ENCODE results near the gene RGS8. TPM values are rescaled to one million over a fixed set of nuclear protein-coding genes. Genes with fewer than 3 reads are reported as not detected.

Gene RGS8
- total RNA-seq, 2 experiments from 2014 or later = not detected

DNA sequence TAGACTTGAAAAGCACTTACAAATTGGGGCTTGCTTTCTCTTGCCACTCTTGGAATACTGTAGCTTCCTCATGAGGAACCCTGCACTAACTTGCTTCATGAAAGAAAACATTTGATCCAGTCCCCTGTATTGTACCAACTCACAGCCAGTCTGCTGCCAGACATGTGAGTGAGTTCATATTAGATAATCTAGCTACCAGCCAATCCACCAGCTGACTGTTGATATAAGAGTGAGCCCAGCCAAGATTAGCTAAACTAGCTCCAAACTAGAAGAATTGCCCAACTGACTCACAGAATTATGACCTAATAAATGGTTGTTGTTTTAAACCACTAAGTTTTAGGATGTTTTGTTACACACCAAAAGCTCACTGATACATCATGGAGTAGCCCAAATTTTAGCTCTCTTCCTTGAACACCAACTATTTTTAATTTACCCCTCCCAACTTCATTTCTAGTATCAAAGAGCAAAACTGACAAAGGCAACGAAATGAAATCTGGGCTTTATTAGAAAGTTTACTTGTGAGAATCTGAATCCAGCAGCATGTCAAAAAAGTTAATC is 6.6 kb upstream of the RGS8 start:
- no peak overlapping the region for H3K27ac Mint-ChIP-seq

DNA sequence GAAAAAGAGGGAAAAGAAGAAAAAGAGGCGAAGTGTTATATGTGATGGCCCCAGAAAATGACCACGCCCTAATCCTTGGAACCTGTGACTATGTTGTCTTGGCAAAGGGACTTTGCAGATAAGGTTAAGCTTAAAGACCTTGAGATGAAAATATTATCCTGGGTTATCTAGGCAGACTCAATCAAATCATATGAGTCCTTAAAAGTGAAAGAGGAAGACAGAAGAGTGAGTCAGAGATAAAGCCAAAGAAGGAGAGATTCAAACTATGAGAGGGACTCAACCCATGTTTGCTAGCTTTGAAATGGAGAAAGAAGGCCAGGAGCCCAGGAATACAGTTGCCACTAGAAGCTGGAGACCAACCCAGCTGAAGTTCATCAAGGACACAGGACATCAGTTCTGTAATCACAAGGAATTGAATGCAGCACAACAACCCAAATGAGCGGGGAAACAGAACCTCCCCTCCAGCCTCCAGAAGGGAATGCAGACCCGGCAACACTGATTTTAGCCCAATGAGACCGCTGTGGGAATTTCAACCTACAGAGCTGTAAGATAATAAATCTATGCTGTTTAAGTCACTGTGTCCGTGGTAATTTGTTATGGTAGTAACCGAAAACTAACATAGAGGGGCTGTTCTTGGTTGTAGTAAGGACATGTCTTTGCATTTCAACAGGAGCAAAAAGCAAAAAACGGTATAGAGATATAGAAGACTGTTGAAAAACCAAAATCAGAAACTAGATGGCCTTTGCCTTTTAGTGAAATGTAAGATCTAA is 4.2 kb upstream of the RGS8 start:
- TF ChIP-seq CTCF (IDR thresholded peaks at IDR 0.05) = no peak
- POLR2A ChIA-PET = no interaction called here

More for the DNA sequence above, 6.6 kb upstream of the RGS8 start:
- Mint-ChIP-seq H3K9me3 (no peaks in the 10 kb centered on the region), H3K36me3 (ENCODE audit: low read depth) (no peaks in the 10 kb centered on the region), H3K4me3 (no peak overlapping the region), H3K4me1 (ENCODE audit: low read depth) (no peaks in the 10 kb centered on the region), H3K27me3 (peaks cover 22% of the 10 kb centered on the region)
- H3K27me3 ChIP-seq (ENCODE audit: control insufficient read depth in 1 of 2, insufficient read depth in 2 of 2, low read length in 2 of 2) = no peaks in the 10 kb centered on the region
- H3K4me3 ChIP-seq (ENCODE audit: low read length) = no peak overlapping the region
- TF ChIP-seq CTCF (IDR thresholded peaks at IDR 0.05) = no peak
- no peak overlapping the region for H3K27ac ChIP-seq (ENCODE audit: low read depth in 1 of 2, low read length in 2 of 2)
- H3K4me1 ChIP-seq (ENCODE audit: insufficient read depth, low read length) = no peaks in the 10 kb centered on the region
- no peaks in the 10 kb centered on the region for H3K36me3 ChIP-seq (ENCODE audit: insufficient read depth, low read length)
- ChIA-PET POLR2A (no interaction called here), CTCF (interaction anchor here (0.9 to 1.3 kb wide), 3 partner anchors 8 to 95 kb away, joined by 3 to 5 read pairs (median 3); no protein-coding TSS in a partner anchor)
- intact Hi-C loops (cut with DNase I, micrococcal nuclease) = no loop called here
- ATAC-seq (ENCODE audit: poor library complexity) = no peak
- no peak for DNase-seq
- no peaks in the 10 kb centered on the region for H3K9me3 ChIP-seq (ENCODE audit: control insufficient read depth in 1 of 2, insufficient read depth in 1 of 2, low read length in 2 of 2)

DNA sequence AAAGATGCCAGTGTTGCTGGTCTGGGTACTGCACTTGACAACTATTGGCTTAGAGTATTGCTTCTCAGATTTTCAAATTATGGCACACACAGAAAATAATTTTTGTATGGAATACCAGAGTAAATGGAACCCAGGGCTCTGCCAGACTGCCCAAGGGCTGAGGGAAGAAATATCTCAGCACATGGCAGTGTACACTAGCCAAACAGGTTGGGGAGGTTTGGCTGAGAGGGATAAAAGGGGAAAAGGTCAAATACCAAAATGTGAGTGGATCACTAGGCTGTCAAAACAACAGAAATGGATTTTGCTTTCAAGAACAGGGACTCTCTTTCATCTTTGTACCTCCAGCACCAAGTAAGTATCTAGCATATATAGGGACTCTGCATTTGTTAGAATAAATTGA is 3.0 kb upstream of the RGS8 start:
- CTCF ChIA-PET = no interaction called here
- H3K4me1 ChIP-seq (ENCODE audit: insufficient read depth, low read length) = no peaks in the 10 kb centered on the region
- Mint-ChIP-seq H3K27me3 (peaks cover 36% of the 10 kb centered on the region), H3K9me3 (no peaks in the 10 kb centered on the region), H3K4me1 (ENCODE audit: low read depth) (no peaks in the 10 kb centered on the region), H3K36me3 (ENCODE audit: low read depth) (no peaks in the 10 kb centered on the region), H3K4me3 (no peak overlapping the region), H3K27ac (no peak overlapping the region)
- H3K27me3 ChIP-seq (ENCODE audit: control insufficient read depth in 1 of 2, insufficient read depth in 2 of 2, low read length in 2 of 2) = peaks cover 3 to 10% of the 10 kb centered on the region in 2 experiments
- no peak overlapping the region for H3K4me3 ChIP-seq (ENCODE audit: low read length)
- POLR2A ChIA-PET = no interaction called here
- no peaks in the 10 kb centered on the region for H3K36me3 ChIP-seq (ENCODE audit: insufficient read depth, low read length)
- intact Hi-C loops (cut with DNase I, micrococcal nuclease) = no loop called here
- DNase-seq (no peak), ATAC-seq (ENCODE audit: poor library complexity) (no peak)
- no peak overlapping the region for H3K27ac ChIP-seq (ENCODE audit: low read depth in 1 of 2, low read length in 2 of 2)
- TF ChIP-seq CTCF (IDR thresholded peaks at IDR 0.05) = no peak
- H3K9me3 ChIP-seq (ENCODE audit: control insufficient read depth in 1 of 2, insufficient read depth in 1 of 2, low read length in 2 of 2) = no peaks in the 10 kb centered on the region

More for the DNA sequence above, 4.2 kb upstream of the RGS8 start:
- no peaks in the 10 kb centered on the region for H3K9me3 ChIP-seq (ENCODE audit: control insufficient read depth in 1 of 2, insufficient read depth in 1 of 2, low read length in 2 of 2)
- DNase-seq (no peak), ATAC-seq (ENCODE audit: poor library complexity) (no peak)
- CTCF ChIA-PET = interaction anchor here (1.1 kb wide), 1 partner anchor 18 kb away, joined by 3 read pairs; no protein-coding TSS in a partner anchor
- no peak overlapping the region for H3K27ac ChIP-seq (ENCODE audit: low read depth in 1 of 2, low read length in 2 of 2)
- no peak overlapping the region for H3K27ac Mint-ChIP-seq
- H3K4me1 ChIP-seq (ENCODE audit: insufficient read depth, low read length) = no peaks in the 10 kb centered on the region
- no peaks in the 10 kb centered on the region for H3K36me3 ChIP-seq (ENCODE audit: insufficient read depth, low read length)
- peaks cover 0 to 3% of the 10 kb centered on the region in 2 experiments for H3K27me3 ChIP-seq (ENCODE audit: control insufficient read depth in 1 of 2, insufficient read depth in 2 of 2, low read length in 2 of 2)
- intact Hi-C loops (cut with DNase I, micrococcal nuclease) = no loop called here
- peaks cover 26% of the 10 kb centered on the region for H3K27me3 Mint-ChIP-seq
- H3K36me3 Mint-ChIP-seq (ENCODE audit: low read depth) = no peaks in the 10 kb centered on the region
- H3K4me3 Mint-ChIP-seq = no peak overlapping the region
- no peaks in the 10 kb centered on the region for H3K4me1 Mint-ChIP-seq (ENCODE audit: low read depth)
- no peaks in the 10 kb centered on the region for H3K9me3 Mint-ChIP-seq
- H3K4me3 ChIP-seq (ENCODE audit: low read length) = no peak overlapping the region

Data from CD4-positive, alpha-beta T cell (primary cell).